Fibroblast of the conjunctiva (primary cell): ENCODE results near the gene DALRD3.

Experiments
- DNase-seq: peaks from one replicate; pipeline ENCODE4 v3.0.0-alpha.2; 2010; ENCODE audit warnings: low read depth

DALRD3 gene

GRCh38 chr3:49017971-49018706, at the start of gene DALRD3:
TSS of gene DALRD3 (minus strand) at chr3:49018580. CDS start at chr3:49018564, 16 bp downstream.
- no peak for DNase-seq

- DNase-seq, result no peak
These were observed 39.6 kb upstream of the DALRD3 start for GRCh38 chr3:49058011-49058410.

GRCh38 chr3:49057268-49057667, 38.9 kb upstream of the DALRD3 start:
- no peak for DNase-seq

- no peak for DNase-seq
These were observed 36.0 kb upstream of the DALRD3 start for GRCh38 chr3:49054344-49054862.

GRCh38 chr3:49053543-49053942, 35.2 kb upstream of the DALRD3 start:
- DNase-seq, result no peak

- DNase-seq, result no peak
These were observed 16.9 kb upstream of the DALRD3 start for GRCh38 chr3:49035281-49035680.

- no peak for DNase-seq
These were observed 16.3 kb upstream of the DALRD3 start for GRCh38 chr3:49034650-49035049.

- DNase-seq, result no peak
These were observed 14.4 kb upstream of the DALRD3 start for GRCh38 chr3:49032646-49033304.

- no peak for DNase-seq
These were observed 11.9 kb upstream of the DALRD3 start for GRCh38 chr3:49030321-49030720.

- no peak for DNase-seq
These were observed 11.1 kb upstream of the DALRD3 start for GRCh38 chr3:49029563-49029884.

GRCh38 chr3:49028673-49029562, 10.5 kb upstream of the DALRD3 start, which contains the start of gene IMPDH2:
TSS of gene IMPDH2 (minus strand) at chr3:49029398. CDS start at chr3:49029350, 48 bp downstream.
- DNase-seq, result peak; percentile 86

- DNase-seq, result no peak
These were observed 9.9 kb upstream of the DALRD3 start for GRCh38 chr3:49028298-49028672.

GRCh38 chr3:49027634-49028033, 9.3 kb upstream of the DALRD3 start:
- no peak for DNase-seq

GRCh38 chr3:49026536-49026935, 8.2 kb upstream of the DALRD3 start:
- DNase-seq, result no peak

- no peak for DNase-seq
These were observed 7.6 kb upstream of the DALRD3 start for GRCh38 chr3:49025793-49026520.

GRCh38 chr3:49025005-49025792, 6.8 kb upstream of the DALRD3 start:
- no peak for DNase-seq

GRCh38 chr3:49024449-49024848, 6.1 kb upstream of the DALRD3 start:
- no peak for DNase-seq

- no peak for DNase-seq
These were observed 5.4 kb upstream of the DALRD3 start for GRCh38 chr3:49023775-49024174.

GRCh38 chr3:49022688-49023171, 4.3 kb upstream of the DALRD3 start:
- DNase-seq, result no peak

GRCh38 chr3:49021813-49022687, 3.7 kb upstream of the DALRD3 start, which contains the start of gene NDUFAF3:
TSS of gene NDUFAF3 (plus strand) at chr3:49022121. CDS start at chr3:49022145, 24 bp downstream.
- peak; percentile 86 for DNase-seq
